ENCODE data around the gene TCP11X2.
"Not testable (repeated sequence)": the region's sequence is repeated elsewhere in the genome, so short reads cannot be mapped to it uniquely, and the experiment has no call there.

The TCP11X2 gene

DNA sequence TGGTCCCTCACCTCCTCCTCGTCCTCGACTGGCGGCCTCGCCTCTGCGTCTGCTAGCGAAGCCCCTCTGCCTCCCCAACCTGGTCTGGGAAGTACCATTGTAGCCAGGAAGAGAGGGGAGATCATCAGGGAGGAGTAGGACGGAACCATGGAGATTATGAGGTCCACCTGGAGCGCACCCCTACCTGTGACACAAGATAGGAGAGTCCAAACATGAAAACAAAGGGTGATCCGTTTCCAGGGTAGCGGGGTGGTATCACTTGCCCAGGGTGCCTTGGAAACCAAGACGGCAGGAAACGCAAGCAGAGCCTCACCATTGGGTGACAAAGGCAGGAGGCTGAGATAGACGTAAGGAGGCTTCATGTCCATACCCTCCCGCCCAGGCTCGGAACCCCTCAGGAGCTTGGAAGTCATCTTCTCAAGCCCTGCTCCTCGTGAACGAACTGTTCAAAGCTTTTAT, at the start of gene TCP11X2:
Gene TCP11X2, minus strand, starts transcription at position 51 of the 459 bp plus-strand sequence.
- not testable (repeated sequence) for DNase-seq (ENCODE audit: low spot score)

DNA sequence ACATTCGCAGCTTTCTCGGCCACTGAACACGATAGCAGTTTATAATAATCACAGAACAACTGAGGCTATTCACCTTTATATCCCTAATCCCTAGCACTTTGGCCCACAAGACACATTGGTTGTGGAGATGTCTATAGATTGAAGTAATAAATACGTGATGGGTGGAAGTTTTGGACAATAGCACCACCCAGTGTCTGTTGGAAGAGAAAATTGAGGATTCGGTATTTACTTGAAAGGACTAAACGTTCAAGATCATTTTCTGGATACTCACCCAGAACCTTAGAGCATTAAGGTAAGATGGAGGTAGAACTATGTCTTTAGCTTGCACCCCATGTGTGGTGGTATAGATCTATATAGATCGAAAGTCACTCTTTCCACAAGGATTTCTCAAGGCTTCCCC, 45.7 kb upstream of the TCP11X2 start:
- no peak for DNase-seq (ENCODE audit: low spot score)

DNA sequence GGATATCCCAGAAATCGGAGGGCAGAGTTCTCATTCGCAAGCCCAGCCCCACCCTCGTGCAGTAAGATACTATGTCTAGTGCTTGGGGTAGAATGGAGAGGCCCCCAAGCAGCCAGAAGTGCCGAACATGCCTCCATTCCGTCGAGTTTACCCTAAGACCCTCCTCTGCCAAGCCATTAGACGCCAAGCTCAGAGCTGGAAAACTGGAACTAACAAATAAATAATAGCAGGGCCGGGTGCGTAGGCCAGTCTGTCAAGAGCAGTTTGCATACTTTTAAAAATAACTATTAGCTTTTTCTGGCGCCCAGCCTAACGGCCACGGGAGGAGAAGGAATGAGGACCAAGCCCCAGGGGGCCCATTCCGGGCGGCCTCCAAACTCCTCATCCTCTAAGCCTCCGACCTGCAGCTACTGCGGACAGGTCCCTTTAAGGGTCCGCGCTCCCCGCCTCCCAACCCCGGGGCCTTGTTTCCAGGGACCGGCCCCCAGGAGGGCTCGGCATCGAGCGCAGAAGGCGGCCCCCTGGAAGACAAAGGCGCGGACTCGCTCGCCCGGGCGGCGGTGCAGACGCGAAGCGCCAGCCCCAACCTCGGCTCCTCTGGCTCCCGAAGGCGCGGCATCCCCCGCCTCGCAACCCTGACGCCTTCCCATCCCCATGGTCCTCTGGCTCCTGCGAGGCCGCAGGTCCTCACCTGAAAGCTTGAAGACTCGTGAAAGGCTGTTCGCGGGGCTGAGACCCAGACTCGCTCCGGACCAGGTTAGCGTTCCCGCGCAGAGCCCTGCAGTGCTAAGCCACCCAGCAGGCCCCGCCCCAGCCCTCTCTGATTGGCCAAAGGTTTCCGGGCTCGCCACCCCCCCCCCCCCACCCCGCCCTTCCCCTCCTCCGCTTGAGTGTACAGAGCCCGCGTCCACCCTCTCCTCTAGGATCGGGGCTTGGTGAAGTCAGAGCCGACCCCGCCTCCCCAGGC, 44.6 kb upstream of the TCP11X2 start, which contains the start of gene TMSB15A:
Gene TMSB15A, minus strand, starts transcription at position 765 of the 967 bp plus-strand sequence.
- DNase-seq (ENCODE audit: low spot score), result peak; percentile 61

DNA sequence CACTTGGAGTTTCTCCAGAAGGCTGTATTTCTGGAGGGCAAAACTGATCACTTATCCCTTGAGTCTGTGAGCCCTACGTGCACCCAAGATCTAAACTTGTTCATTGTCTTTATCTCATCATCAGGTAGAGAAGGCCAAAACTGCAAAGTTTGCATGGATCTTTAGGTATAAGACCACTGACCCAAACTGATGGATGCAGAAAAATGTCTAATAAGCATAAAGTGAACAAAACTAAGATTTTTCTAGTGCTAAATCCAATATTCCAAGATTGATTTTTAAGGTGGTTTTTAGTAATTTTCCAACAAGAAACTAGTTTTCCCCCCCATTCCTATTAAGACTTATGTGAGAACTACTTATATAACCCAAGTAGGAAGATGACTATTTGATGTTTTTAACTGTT, 42.9 kb upstream of the TCP11X2 start:
- DNase-seq (ENCODE audit: low spot score), result no peak

DNA sequence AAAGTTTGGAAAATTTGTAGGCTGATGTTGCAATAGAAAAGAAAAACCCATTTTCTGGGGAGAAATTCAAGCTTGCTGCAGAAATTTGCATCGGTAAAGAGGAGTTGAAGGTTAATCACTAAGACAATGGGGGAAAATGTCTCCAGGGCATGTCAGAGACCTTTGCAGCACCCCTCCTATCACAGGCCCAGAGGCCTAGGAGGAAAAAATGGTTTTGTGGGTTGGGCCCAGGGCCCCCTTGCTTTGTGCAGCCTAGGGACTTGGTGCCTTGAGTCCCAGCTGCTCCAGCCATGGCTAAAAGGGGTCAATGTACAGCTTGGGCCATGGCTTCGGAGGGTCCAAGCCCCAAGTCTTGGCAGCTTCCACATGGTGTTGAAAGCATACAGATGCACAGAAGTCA, 27.1 kb upstream of the TCP11X2 start:
- DNase-seq (ENCODE audit: low spot score), result no peak

DNA sequence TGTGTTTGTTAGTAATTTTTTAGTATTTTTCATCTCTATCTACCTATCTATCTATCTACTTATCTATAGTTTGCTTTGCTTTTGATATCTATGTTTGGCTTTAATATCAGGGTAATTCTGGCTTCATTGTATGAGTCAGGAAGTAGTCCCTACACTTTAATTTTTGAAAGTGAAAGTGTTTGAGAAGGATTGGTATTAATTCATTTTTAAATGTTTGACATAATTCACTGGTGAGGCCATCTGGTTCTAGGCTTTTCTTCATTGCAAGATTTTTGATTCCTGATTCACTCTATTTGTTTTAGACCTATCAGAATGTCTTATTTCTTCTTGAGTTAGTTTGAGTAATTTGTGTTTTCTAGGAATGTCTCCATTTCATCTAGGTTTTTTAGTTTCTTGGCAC, 20.2 kb upstream of the TCP11X2 start:
- no peak for DNase-seq (ENCODE audit: low spot score)

DNA sequence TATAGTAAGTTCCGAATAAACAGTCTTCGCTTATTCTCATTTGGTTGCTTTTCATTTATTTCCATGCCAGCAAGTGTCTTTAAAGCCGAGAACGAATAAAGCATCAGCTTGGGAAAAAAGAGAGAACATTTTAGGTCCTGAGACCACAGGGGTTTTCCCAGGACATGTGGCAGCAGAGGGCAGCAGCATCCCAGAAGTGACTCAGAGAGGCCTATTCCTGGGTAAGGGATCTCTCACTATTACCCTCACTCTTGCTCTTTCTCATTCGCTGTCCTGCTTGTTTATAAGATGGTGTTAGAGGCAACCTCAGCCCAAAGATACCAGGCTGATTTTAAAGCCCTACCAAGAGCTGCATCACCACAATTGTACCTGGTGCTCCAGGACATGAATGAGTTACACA, 7.2 kb upstream of the TCP11X2 start:
- not testable (repeated sequence) for DNase-seq (ENCODE audit: low spot score)

DNA sequence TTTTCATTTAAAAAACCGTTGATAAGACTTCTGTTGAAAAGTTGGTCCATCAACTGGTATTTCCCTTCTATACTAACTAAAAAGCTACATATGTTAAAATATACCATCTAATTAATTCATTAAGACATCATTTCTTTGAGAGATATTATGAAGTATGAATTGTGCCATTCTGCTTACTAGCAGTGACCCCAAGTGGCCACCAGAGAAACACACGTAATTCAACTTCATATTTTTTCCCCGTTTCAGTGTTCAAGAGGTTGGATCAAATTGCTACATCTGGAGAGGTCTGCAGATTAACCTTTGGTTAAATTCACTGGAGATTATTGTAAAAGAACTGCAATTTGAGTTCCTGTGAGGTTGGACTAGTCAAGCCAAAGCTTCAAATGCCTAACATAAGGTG, 1.4 kb downstream of the TCP11X2 start:
- not testable (repeated sequence) for DNase-seq (ENCODE audit: low spot score)

DNA sequence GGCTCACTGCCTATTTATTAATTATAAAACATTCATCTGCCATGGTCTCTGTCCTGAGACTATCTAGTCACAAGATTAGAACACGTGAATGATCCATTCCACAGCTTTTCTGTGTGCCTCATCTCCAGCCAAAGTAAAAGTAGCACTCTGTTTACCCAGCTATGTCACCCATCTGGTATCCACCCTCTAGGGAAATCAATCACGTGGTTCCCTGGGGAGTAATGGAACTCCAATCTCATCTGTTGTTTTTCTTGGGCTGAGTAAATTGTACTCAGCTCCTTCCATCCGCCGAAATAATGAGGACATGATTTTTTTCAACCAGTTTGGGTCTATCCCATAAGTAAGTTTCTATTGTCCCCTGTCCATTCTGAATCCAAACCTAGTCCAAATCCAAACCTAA, 13.0 kb downstream of the TCP11X2 start:
- not testable (repeated sequence) for DNase-seq (ENCODE audit: low spot score)

DNA sequence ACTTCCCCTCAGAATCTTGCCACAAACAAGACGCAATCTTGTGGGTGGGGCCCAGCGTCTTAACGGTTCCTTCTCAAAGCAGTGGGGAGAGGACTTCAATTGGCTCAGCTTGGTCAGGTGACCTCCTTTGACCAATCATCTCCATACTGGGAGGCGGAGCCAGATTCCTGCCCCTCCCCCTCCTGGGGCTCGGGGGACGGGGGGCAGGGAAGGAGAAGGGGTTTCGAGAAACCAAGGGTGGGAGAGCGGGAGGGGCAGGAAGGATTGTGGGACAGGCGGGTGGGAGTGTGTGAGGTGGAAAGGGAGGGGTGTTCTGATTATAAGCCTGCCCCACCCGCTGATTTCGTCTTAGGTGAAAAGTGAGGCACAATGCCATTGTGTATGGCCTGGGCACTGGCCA, 31.7 kb downstream of the TCP11X2 start, which contains the start of gene NXF2B:
Gene NXF2B, minus strand, starts transcription at position 101 of the 400 bp plus-strand sequence. CDS start 59,972 bp downstream, outside the sequence.
- not testable (repeated sequence) for DNase-seq (ENCODE audit: low spot score)

DNA sequence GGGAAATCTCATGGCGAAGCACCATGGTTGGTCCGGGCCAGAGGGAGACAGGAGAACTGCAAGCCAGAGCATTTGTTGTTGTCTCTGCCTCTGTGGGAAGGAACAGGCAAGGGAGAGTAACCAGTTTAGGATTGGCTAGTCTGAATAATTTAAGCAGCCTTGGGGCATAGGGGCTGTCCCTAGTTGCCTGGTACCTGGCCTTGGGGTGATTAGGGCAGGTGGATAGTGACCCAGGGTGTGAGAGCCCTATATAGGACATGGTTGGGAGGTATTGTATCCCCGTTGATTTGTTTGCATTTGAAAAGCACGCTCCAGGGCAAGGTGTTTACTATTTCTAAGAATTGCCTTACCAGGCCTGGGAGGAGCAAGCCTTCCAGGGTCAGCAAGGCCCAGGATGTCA, 57.1 kb downstream of the TCP11X2 start:
- not testable (repeated sequence) for DNase-seq (ENCODE audit: low spot score)

Data from germinal center (tissue), 1 donor.